NCI-H748 treated with DMSO at 0.1 percent for 48 hours (cell line): Measurements from ENCODE around the gene GPR68.
"Not testable (repeated sequence)": the region's sequence is repeated elsewhere in the genome, so short reads cannot be mapped to it uniquely, and the experiment has no call there.

ENCODE experiments used
- DNase-seq: peaks from one replicate; lab custom pipeline; 2025; lab: John Stamatoyannopoulos, UW

Gene GPR68

DNA sequence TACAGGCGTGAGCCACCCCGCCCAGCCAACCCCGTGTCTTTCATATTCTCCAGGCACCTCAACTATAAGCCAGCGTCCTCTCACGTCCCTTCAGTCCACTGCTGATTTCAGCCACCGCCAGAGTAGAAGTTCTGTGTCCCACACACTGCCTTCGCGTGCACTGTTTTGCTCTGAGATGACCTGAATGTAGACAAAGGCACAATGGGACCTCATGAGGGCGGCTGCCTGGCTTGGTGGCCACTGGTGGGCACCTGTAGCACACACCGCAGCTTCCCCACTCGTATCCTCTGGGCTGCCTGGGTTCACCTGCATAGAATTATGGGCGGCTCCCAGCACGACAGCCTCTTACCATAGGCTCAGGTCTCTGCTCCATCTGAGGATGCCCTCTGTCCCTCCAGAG, 57.2 kb downstream of the GPR68 start:
- no peak for DNase-seq

DNA sequence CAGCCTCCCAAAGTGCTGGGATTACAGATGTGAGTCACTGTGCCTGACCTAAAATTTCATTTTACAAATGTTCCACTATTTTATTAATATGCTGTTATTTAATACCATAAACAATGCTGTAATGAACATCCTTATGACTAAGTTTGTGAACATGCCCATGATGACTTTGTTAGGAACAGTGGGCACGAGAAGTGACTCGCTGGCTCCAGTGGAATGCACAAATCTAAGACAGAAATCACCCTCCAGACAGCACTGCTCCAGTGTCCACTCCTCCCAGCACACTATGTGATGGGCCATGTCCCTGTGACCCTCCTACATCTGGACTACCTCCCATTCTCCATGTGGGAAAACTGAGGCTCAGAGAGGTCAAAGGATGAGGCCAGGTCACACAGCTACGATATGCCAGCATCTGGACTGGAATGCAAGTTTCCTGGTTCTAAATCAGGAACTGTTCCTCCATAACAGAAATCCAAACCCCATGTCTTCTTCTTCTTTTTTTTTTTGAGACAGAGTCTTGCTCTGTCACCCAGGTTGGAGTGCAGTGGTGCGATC, 57.9 kb downstream of the GPR68 start:
- no peak for DNase-seq

DNA sequence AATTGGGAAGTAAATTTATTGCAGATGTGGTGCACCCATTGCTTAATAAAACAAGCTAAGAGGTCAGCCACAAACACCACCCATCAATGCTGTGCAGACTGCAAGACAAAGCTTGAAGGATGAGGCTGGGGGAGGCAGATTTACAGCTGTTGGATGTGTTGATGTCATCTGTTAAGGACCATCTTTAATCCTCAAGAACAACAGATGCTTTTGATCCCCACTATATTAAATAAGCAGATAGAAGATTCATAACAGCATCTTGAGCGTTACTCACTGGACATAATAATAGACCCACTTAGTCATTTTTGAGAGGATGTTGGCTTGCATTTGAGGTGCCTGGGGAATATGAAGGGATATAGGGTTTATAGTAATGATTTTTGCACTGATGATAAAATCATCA, 58.8 kb downstream of the GPR68 start:
- DNase-seq = no peak

DNA sequence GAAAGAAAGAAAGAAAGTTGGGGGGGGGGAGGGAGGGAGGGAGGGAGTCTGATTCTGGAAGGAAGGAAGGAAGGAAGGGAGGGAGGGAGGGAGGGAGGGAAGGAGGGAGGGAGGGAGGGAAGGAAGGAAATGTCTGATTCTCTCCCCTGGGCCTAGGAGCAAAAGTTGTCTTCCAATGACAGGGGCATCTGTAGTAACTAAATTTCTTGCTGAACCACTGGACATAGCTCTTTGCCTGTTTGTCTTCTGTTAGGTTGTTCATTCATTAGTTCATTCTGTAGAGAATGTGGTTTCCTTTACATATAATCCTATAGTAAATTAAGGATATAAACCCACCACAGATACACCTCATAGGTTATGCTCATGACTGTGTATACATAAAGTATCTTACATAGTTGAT, 59.9 kb downstream of the GPR68 start:
- DNase-seq = no peak

DNA sequence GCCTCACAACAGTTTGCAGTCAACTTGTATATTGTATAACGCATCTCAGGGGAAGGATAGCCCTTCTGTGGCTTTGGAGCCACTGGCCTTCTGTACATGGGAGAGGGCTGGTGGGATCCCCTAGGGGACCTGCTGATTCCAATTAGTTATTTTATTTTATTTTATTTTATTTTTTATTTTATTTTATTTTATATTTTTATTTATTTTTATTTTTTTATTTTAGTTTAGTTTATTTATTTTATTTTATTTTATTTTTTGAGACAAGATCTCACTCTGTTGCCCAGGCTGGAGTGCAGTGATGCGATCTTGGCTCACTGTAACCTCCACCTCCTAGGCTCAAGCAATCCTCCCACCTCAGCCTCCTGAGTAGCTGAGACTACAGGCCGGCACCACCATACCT, 61.8 kb downstream of the GPR68 start:
- not testable (repeated sequence) for DNase-seq
